NCI-H345 (cell line): ENCODE measurements around the gene SH3BP4.

ENCODE experiments used
- DNase-seq: peaks from one replicate; lab custom pipeline; 2025; lab: John Stamatoyannopoulos, UW

The SH3BP4 gene

DNA sequence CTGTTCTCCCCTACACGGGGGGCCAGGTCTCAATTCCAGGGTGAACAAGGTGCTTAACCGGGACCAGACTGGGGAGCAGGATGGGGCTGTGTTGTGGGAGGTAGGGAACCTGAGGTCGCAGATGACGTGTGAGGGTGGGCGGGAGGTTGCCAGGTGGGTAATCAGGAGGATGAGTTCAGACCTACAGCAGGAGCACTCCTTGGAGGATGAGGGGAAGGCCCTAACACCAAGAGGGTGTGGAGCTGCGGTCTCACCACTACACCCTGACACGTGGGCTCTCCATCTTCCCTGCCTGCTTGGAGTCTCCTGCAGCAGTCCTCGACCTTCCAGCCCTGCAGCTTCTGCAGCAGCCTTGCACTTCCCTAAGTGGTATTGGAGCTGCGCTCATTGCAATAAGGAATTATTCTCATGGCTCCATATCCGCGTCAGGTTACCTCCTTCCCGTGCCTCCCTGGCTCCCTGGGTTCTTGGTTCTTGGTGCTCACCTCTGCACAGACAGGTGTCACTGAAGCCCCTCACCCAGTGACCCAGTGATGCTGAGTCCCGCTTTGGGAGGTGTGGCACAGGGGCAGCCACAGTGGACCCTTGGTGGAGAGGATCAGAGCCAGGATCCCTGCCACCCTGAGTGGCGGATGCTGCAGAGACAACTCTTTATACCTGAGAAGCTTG is 15.5 kb downstream of the SH3BP4 start:
- DNase-seq, result no peak

GRCh38 chr2:234967870-234968208 is 16.0 kb downstream of the SH3BP4 start:
- DNase-seq, result no peak

DNA sequence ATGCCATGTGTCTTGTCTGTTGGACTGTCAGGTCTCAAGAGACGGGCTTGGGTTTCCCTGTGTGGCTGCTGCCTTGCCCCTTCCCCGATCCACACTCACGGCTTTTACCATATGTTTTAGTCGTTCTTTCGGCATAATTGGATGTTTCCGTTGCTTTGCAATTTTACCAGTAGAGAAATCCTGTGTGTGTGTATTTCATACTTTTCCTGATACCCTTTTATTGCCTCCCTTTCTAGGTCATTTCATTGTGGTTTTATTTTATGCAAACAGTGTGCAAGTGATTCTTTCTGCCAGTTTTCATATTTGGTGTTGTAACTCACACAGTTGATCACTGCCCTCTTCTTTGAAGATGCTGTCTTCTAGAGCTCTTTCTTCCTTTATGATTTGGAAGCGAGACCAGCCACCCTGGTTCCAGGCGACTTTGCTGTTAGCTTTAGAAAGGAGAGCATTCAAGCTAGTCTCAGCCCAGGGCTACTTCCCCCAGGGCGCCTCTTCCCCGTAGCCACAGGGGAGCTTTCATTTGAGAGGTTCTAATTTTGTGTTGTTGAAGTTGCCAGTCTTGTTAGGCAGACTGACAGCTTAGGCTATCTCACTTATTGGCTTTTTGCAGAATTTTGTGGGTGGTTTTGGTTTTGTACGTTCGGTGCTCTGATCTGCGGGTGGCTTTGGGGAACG is 17.0 kb downstream of the SH3BP4 start:
- peak; percentile 67 for DNase-seq

DNA sequence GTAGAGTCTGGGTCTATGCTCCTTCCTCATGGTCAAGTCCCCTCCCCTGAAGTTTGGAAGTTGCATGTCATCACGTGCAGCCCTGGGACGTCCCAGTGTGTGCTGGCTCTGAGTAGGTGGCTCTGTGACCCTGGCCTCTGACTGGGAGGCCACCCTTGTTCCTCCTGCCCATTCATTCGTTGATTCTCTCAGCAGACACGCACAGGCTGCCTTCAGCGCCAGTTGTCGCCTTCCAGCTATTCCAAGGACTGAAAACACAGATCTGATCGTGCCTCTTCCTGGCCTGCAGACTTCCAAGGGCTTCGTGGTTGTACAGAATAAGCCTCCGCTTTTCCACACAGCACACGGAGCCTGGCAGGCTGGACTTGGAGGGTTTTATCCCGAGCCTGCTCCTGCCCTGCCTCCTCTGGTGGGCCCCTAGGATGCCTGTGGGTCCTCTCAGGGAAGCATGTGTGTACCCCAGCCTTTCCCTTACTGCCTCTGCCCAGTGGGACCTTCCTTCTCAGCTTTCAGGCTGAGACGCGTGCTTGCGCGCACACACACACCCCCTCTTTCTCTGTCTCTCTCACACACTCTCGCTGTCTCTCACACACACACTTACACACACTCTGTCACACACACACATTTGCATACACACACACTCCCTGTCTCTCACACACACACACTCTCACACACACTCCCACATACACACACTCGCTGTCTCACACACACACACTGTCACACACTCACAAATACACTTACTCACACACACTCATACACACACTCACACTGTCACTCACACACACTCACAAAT is 17.7 kb downstream of the SH3BP4 start:
- no peak for DNase-seq

- DNase-seq, result no peak
These were observed 18.3 kb downstream of the SH3BP4 start for GRCh38 chr2:234970099-234970440.

DNA sequence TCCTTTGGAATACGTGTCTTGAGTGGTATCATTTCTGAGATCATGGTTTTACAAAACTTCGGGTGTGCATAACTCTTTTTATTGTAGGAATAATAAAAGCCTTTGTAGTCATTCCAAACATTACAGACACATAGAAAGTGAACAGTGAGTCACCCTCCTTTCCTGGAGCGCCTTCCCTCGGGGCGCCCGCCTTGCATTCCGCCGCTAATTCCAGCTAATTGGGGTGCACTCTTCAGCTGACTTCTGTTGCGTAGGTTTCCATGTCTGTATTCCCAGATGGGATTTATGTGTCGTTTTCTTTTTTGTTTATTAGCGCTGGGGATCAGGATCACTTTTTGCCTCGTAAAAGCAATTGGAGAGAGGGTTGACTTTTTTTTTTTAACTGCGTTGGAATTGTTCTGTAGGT is 18.7 kb downstream of the SH3BP4 start:
- no peak for DNase-seq

DNA sequence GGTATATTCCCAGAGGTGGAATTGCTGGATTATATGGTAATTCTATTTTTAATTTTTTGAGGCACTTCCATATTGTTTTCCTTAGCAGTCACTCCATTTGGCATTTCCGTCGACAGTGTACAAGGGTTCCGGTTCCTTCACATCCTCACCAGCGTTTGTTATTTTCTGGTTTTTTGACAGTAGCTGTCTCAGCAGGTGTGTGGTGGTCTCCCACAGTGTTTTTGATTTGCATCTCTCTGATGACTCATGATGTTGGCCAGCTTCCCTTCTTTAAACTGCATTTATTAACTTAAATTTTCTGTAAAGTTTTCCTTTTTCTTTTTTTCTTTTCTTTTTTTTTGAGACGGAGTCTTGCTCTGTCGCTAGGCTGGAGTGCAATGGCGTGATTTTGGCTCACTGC is 19.7 kb downstream of the SH3BP4 start:
- DNase-seq, result peak; percentile 27

GRCh38 chr2:234973008-234973407 is 21.2 kb downstream of the SH3BP4 start:
- no peak for DNase-seq

- peak; percentile 43 for DNase-seq
These were observed 22.9 kb downstream of the SH3BP4 start for GRCh38 chr2:234974501-234975385.

GRCh38 chr2:234975611-234976010 is 23.8 kb downstream of the SH3BP4 start:
- DNase-seq, result no peak

GRCh38 chr2:234976479-234977227 is 24.8 kb downstream of the SH3BP4 start:
- peak; percentile 59 for DNase-seq

GRCh38 chr2:234977228-234977679 is 25.4 kb downstream of the SH3BP4 start:
- peak; percentile 46 for DNase-seq

DNA sequence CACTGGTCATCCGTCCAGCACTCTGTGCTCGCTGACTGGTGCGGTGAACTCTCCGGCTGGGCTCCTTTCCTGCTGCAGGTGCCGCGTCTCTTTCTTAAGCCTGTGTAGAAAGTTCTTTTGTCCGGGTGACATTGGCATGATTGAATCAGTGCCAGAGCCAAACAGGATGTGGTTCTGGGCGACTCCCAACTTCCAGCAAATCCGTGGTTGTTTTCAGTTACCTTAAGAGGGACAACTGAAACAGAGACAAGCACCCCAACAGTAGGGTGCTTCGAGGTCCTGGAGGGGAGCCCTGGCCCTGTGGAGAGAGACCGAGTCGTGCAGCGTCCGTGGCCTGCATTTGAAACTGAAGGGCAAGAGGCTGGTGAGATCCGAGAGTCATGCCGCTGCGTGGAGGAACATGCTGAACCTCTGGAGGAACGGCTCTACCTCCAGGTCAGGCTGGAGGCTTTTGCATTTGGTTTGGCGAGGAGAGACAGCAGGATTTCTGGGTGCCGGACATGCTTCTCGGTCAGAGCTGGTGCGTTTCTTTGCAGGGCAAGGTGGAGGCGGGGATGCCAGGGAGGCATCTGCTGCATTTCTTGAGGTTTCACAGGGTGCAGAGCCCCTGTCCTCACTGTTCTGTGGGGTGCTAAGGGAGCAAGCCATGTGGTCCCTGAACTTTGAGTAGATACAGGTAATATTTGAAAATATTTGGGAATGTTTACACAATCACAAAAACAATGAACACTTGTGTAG is 26.8 kb downstream of the SH3BP4 start:
- DNase-seq, result peak; percentile 40

- peak; percentile 49 for DNase-seq
These were observed 27.7 kb downstream of the SH3BP4 start for GRCh38 chr2:234979204-234980167.

GRCh38 chr2:234980451-234981187 is 28.8 kb downstream of the SH3BP4 start:
- peak; percentile 95 for DNase-seq

DNA sequence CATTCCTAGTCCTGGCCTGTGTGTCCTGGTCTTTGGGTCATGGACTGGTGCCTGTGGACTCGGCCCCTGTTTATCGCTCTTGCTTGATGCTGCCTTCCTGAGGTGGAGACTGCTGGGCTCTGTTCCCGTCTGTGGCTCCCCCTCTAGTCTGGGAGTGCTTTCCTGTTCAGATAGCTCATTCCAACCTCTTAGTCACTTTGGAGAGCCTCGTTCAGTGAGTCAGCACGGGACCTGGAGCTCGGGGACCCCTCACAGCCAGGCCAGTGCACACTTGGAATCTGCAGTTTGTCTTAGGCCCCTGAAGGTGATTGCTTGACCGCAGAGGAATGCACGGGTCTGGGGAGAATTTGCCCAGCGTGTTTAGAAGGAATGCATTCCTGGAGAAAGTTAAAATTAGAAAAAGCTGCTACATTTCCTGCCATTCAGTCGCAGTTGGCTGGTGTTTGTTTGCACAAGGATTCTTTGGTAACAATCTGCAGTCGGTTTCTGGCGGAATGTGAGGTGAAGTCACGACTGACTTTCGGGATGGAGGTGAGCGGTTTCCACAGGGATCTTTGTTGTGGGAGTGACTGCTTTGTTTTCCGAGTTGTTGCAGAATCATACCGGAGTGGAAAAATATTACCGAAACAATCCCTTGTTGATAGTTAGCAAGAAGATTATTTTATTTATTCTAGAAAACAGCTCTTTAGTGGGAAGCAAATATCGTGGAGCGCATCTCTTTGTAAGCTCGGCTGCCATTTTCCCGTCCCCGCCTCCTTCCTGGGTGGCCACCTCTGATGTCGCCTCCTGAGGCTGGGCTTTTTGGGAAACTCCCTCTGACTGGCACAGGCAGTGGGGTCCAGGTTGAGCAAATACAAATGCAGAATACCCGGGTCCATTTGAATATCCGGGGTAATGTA is 29.6 kb downstream of the SH3BP4 start:
- DNase-seq, result peak; percentile 60

DNA sequence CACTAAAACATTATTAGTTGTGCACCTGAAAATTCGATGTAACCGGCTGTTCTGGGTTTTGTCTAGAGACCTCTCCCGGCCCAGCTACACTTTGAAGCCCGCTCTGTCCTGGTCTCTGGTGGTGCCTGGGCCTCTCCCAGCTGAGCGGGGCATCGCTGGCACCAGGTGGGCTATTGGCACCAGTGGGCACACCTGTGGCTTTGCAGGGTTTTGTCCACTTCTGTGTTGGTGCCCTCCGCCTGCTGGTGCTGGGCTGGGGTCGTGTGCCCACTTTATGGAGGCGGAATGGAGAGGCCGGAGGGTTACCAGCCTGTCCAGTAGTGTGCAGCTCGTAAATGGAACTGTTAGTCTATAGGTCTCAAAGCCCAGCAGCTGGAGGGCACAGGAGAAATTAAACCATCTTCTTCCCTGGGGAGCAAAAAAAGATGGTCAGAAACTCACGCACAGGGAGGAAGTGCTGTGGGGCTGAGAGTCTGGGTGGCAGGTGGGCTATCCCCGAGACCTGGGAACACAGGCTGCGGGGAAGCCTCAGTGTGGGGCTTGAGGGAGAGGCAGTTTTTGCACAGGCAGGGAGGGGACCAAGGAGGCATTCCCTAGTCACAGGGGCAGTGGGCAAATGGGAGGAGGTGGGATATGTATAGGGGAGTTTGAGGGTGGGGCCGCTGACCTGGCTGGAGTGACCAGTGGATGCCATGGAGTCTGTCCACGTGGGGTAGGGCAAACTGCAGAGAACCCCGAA is 30.4 kb downstream of the SH3BP4 start:
- no peak for DNase-seq
